Heart left ventricle (tissue), 16 donors: ENCODE results near the gene HGFAC. TPM values are rescaled to one million over a fixed set of nuclear protein-coding genes. Genes with fewer than 3 reads are reported as not detected.
A peak's percentile ranks its signal among the peaks of the same experiment; 100 is the strongest.

Experiments
- ATAC-seq, 4 donors: fragments of 200-7000 bp; cut with Tn5 transposase; one replicate each; pipeline ENCODE4 v1.9.1; 2020 to 2022; ENCODE audit warnings: moderate library complexity in 4 of 4, mild to moderate bottlenecking in 3 of 4, moderate number of reproducible peaks in 1 of 4
- DNase-seq, 5 donors: peaks; one replicate each; pipeline ENCODE4 v3.0.0-alpha.2; 2020
- H3K27ac ChIP-seq, 12 donors: fragments of 200-600 bp; sonication (generic) in 4 of 12; one replicate each; pipeline versions ENCODE4 v1.5.0 to v1.8.0; 2016 to 2022; ENCODE audit warnings: mild to moderate bottlenecking in 2 of 12
- H3K27me3 ChIP-seq, 9 donors: fragments of 200-600 bp; sonication (generic) in 2 of 9; one replicate each; pipeline versions ENCODE4 v1.5.1 to v1.8.0; 2016 to 2022; ENCODE audit warnings: mild to moderate bottlenecking in 3 of 9
- H3K36me3 ChIP-seq, 9 donors: fragments of 200-600 bp; sonication (generic) in 2 of 9; one replicate each; pipeline versions ENCODE4 v1.5.0 to v1.8.0; 2018 to 2022; ENCODE audit warnings: mild to moderate bottlenecking in 2 of 9
- H3K4me1 ChIP-seq, 12 donors: fragments of 200-600 bp; sonication (generic) in 4 of 12; one replicate each; pipeline versions ENCODE4 v1.5.0 to v1.8.0; 2016 to 2022; ENCODE audit warnings: mild to moderate bottlenecking in 3 of 12
- H3K4me3 ChIP-seq, 12 donors: fragments of 200-600 bp; sonication (generic) in 4 of 12; one replicate each; pipeline versions ENCODE4 v1.5.0 to v1.8.0; 2017 to 2022; ENCODE audit warnings: mild to moderate bottlenecking in 9 of 12, moderate library complexity in 4 of 12
- H3K9me3 ChIP-seq, 12 donors: fragments of 200-600 bp; sonication (generic) in 4 of 12; one replicate each; pipeline versions ENCODE4 v1.5.0 to v1.8.0; 2016 to 2022; ENCODE audit warnings: mild to moderate bottlenecking in 1 of 12
- POLR2A ChIP-seq, 2 donors: fragments of 450-650 bp; IDR thresholded peaks; one replicate each; pipeline ENCODE4 v1.6.1; 2017; ENCODE audit warnings: antibody characterized with exemption in 2 of 2, mild to moderate bottlenecking in 2 of 2, moderate library complexity in 2 of 2
- WGBS, 4 donors: extraction: QIAGEN DNeasy Blood & Tissue Kit in 2 of 4; methylation state at CpG; one replicate each; pipeline versions ENCODE4 v1.1.5 to v1.1.7; 2013 to 2018; 5-methylcytosine and 5-hydroxymethylcytosine counted together
- intact Hi-C, 10 donors: fragments of 100-400 bp; cut with DNase I; formaldehyde crosslinking; loops; one replicate each; pipeline versions ENCODE4 v1.11.1 to v1.14.2; 2022
- polyA plus RNA-seq, 2 donors: library from polyadenylated mRNA; stranded (reverse); fragments of 200-250 nt; gene quantifications; one replicate each; pipeline ENCODE4 v1.2.3, GENCODE V29; 2013
- total RNA-seq, 9 donors: library from RNA; depleted of rRNA in 2 of 9; stranded (reverse); fragments of >200 nt in 2 of 9; fragmentation: NEBNext Ultra II Directional in 3 of 9; extraction: Animal tissue kit (Norgen Biotek cat#: 25700) in 3 of 9; gene quantifications; one replicate each; pipeline versions ENCODE4 v1.1.0 to v1.2.4, GENCODE V29; 2016 to 2023
- TF ChIP-seq, protein P1 (sequence below), 12 donors: fragments of 200-600 bp; sonication (generic) in 4 of 12; IDR thresholded peaks; one replicate each; pipeline versions ENCODE4 v1.5.0 to v1.8.0; 2018 to 2022; ENCODE audit warnings: antibody characterized with exemption in 12 of 12, mild to moderate bottlenecking in 5 of 12
- donor health status: ischemic (EF 13 %, LVEDD 7.1; RV severe dilation, severe dysfunction).
- donor health status: healthy with polysubstance abuse.
- donor health status: DM: no; HTN: yes; CAD: no.
- donor health status: DM: no; HTN: no; CAD: no.
- donor health status: ischemic (EF 25% LVEDD 6.9; RV normal size, moderate dysfunction).
- donor health status: ischemic (EF 25% LVEDD 5.7; RV mildly dilated, moderate dysfunction).
- donor health status: healthy.
- donor health status: DM: yes; HTN: yes; CAD: no.
- donor health status: ischemic (EF 35%, LVEDD 5.7; RV mildly dilated, moderate dysfunction).
- donor health status: nonischemic (EF 11% LVEDD 7.7; RV severe dilation, severe dysfunction).
- donor health status: DM: yes; HTN: yes; CAD: no.
- donor health status: PGD.
- donor health status: ischemic (EF 29% LVEDD 5.4; RV normal size, mild dysfunction).
- donor health status: nonischemic (EF 23%, LVEDD 6.1; RV moderate dilation, normal function).

HGFAC gene
- total and polyA plus RNA-seq, 11 donors = 0.11 to 0.73 (median 0.47) TPM; not detected in 4

DNA sequence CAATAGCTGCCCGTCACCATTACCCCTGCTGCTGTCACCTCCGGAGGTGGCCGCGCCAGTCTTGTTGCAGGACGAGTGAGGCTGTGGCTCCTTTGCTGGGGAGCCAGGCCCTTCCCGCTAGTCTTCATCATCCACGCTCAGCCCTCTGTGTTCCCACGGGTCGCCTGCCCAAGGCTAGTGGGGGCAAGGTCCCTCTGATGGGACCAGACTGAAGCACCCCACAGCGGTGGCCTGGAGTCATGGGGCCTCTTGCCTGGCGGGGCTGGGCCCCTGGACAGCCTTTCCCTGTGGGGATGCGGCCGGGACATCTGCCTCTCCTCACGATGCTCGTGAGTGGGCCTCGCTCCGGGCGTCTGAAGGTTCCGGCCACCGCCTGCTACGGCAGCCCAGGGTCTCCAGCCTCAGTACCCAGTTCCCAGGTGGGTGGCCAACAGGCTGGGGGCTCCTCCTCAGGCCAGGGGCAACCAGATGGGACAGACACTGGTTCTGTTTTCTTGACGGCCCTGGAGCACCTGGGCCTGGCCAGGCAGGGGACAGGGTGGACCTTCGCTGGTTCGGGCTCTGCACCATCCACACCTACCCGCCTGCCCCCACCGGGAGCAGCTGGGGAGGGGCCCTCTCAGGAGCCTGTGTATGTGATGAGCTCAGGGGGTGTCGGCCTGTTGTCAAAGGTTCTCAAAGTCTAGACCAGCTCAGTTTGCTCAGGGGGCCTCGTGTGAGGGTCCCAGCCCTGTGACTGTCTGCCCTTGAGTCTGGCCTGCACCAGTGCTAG lies 53.6 kb downstream of the HGFAC start:
- Histone ChIP-seq H3K4me3 (no peak overlapping the region), H3K4me1 (peaks cover 0 to 44% (median 6%) of the 10 kb centered on the region in 12 donors), H3K9me3 (no peaks in the 10 kb centered on the region), H3K36me3 (peaks cover 0 to 16% (median 0%) of the 10 kb centered on the region in 9 donors), H3K27me3 (peaks cover 0 to 38% (median 7%) of the 10 kb centered on the region in 9 donors), H3K27ac (peak overlapping the region in 2 of 12 donors; percentile 56 to 59)
- WGBS, 4 donors = 79 to 89% (median 86%) methylated on average over 9 to 28 of the region's 28 CpGs
- ATAC-seq (no peak), DNase-seq (no peak)
- TF ChIP-seq, protein P1, sequence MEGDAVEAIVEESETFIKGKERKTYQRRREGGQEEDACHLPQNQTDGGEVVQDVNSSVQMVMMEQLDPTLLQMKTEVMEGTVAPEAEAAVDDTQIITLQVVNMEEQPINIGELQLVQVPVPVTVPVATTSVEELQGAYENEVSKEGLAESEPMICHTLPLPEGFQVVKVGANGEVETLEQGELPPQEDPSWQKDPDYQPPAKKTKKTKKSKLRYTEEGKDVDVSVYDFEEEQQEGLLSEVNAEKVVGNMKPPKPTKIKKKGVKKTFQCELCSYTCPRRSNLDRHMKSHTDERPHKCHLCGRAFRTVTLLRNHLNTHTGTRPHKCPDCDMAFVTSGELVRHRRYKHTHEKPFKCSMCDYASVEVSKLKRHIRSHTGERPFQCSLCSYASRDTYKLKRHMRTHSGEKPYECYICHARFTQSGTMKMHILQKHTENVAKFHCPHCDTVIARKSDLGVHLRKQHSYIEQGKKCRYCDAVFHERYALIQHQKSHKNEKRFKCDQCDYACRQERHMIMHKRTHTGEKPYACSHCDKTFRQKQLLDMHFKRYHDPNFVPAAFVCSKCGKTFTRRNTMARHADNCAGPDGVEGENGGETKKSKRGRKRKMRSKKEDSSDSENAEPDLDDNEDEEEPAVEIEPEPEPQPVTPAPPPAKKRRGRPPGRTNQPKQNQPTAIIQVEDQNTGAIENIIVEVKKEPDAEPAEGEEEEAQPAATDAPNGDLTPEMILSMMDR (IDR thresholded peaks at IDR 0.05) = no peak
- no peak for TF ChIP-seq POLR2A (IDR thresholded peaks at IDR 0.05)
- intact Hi-C loops = no loop called here

DNA sequence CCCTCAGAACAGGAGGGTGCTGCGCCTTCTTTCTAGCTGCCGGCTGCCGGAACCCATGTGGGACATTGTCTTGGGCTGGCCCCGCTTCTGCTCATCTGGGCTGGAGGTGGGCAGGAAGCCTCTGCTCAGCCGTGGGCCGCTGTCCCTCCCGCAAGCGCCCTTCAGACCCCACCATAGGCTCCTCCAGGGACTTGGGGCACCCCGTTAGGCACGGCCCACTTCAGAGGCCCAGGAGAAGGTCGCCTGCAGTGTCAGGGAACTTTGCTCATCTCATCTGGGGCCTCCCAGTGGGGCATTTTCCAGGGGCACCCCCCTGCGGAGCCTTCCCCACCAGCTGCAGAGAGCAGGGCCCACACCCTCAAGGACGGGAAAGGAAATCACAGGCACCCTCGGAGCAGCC lies 54.3 kb downstream of the HGFAC start:
- intact Hi-C loops = no loop called here
- Histone ChIP-seq H3K9me3 (no peaks in the 10 kb centered on the region), H3K4me1 (peaks cover 0 to 51% (median 7%) of the 10 kb centered on the region in 12 donors), H3K27ac (peak overlapping the region in 1 of 12 donors; percentile 46), H3K4me3 (no peak overlapping the region), H3K27me3 (peaks cover 0 to 38% (median 7%) of the 10 kb centered on the region in 9 donors), H3K36me3 (peaks cover 0 to 22% (median 0%) of the 10 kb centered on the region in 9 donors)
- ATAC-seq (no peak), DNase-seq (no peak)
- WGBS, 4 donors = 61 to 77% (median 68%) methylated on average over 8 to 14 of the region's 14 CpGs
- TF ChIP-seq, protein P1 (IDR thresholded peaks at IDR 0.05) = no peak
- TF ChIP-seq POLR2A (IDR thresholded peaks at IDR 0.05) = no peak

DNA sequence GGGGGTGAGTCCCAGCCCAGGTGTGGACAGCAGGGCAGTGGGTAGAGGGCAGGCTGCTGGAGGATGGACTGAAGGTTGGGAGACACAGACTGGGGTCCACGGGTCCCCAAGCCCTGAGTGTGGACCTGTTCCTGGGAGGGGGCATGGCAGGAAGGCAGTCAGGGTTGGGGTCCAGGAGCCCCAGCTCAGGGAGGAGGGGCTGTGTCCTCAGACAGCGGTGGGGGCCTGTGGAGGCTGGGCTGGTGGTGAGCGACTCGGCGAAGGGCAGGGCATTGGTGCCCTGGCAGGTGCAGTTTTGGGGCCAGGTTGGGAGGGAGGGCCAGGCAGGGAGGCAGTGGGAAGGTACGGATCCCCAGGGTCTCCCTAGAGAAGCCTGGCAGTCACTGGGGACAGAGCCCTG lies 55.3 kb downstream of the HGFAC start:
- H3K9me3 ChIP-seq = no peaks in the 10 kb centered on the region
- peaks cover 0 to 62% (median 12%) of the 10 kb centered on the region in 12 donors for H3K4me1 ChIP-seq
- intact Hi-C loops = no loop called here
- DNase-seq (no peak), ATAC-seq (no peak)
- WGBS, 4 donors = 70 to 89% (median 88%) methylated on average over 5 to 6 of the region's 6 CpGs
- peaks cover 0 to 17% (median under 1%) of the 10 kb centered on the region in 9 donors for H3K36me3 ChIP-seq
- H3K27ac ChIP-seq = peak overlapping the region in 5 of 12 donors; percentile 10 to 46 (median 29)
- TF ChIP-seq POLR2A (IDR thresholded peaks at IDR 0.05) = no peak
- no peak overlapping the region for H3K4me3 ChIP-seq
- H3K27me3 ChIP-seq = peaks cover 0 to 31% (median 7%) of the 10 kb centered on the region in 9 donors

DNA sequence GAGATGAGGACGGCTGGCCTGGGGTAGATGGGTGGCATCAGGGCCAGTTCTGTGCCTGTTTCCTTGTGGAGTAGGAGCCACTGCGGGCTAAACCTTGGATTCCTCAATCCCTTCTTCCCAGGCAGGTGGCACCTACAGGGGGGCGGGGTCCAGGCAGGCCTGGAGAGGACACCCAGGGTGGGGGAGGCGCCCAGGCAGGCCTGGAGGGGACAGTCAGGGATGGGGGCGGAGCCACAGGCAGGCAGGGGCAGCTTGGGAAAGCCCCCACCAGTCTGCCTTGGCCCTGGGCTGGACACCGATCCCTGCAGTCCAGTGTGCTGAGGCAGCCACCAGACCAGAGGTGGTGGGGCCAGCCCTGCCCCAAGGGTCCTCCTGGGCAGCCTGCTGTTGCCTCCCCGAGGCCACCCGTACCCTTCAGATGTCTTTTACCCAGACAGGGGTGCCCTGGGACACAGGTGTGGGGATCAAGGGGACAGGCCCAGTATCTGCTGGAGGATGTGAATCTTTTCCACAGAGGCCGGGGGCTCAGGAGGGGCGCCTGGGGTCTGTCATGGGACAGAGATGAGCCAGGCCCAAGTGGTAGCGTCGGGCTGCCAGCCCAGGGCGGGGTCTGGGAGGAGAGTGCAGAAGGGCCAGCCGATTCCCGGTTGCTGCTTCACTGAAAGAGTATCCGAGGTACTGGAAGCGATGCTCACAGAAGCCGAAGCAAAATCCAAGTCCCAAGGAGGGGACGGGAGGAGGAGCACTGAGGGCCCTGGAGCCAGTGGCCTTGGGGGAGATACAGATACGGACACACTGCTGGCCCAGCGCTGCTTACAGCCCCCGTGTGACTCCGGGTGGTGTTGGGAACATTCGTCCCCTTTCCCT lies 56.0 kb downstream of the HGFAC start:
- Histone ChIP-seq H3K36me3 (peaks cover 0 to 17% (median 6%) of the 10 kb centered on the region in 9 donors), H3K9me3 (no peaks in the 10 kb centered on the region), H3K27me3 (peaks cover 0 to 27% (median 7%) of the 10 kb centered on the region in 9 donors), H3K4me1 (peaks cover 0 to 68% (median 18%) of the 10 kb centered on the region in 12 donors), H3K4me3 (no peak overlapping the region), H3K27ac (peak overlapping the region in 5 of 12 donors; percentile 10 to 46 (median 29))
- DNase-seq = no peak
- no peak for ATAC-seq
- intact Hi-C loops = no loop called here
- WGBS, 4 donors = 67 to 75% (median 69%) methylated on average over 19 to 24 of the region's 24 CpGs
- TF ChIP-seq, protein P1 (IDR thresholded peaks at IDR 0.05) = no peak
- no peak for TF ChIP-seq POLR2A (IDR thresholded peaks at IDR 0.05)
